Suprapubic skin (tissue), 4 donors: ENCODE measurements around the gene TCERG1L.

ENCODE experiments used
- EP300 ChIP-seq: sonication (generic); formaldehyde crosslinking; IDR thresholded peaks from one replicate; pipeline ENCODE4 v1.6.1; 2017; ENCODE audit warnings: antibody characterized with exemption
- POLR2A ChIP-seq, 2 donors: fragments of 450-650 bp; IDR thresholded peaks; one replicate each; pipeline ENCODE4 v1.6.1; 2017; ENCODE audit warnings: antibody characterized with exemption in 2 of 2, mild to moderate bottlenecking in 2 of 2, moderate library complexity in 2 of 2
- POLR2AphosphoS5 ChIP-seq, 3 donors: sonication (generic); formaldehyde crosslinking; IDR thresholded peaks; one replicate each; pipeline ENCODE4 v1.6.1; 2017; ENCODE audit warnings: antibody characterized with exemption in 3 of 3
- TF ChIP-seq, protein P1 (sequence below), 2 donors: fragments of 200-600 bp in 1 of 2; fragments of 450-650 bp in 1 of 2; sonication (generic) in 1 of 2; IDR thresholded peaks; one replicate each; pipeline ENCODE4 v1.5.1; 2016 to 2019; ENCODE audit warnings: antibody characterized with exemption in 2 of 2, mild to moderate bottlenecking in 1 of 2, moderate library complexity in 1 of 2

DNA sequence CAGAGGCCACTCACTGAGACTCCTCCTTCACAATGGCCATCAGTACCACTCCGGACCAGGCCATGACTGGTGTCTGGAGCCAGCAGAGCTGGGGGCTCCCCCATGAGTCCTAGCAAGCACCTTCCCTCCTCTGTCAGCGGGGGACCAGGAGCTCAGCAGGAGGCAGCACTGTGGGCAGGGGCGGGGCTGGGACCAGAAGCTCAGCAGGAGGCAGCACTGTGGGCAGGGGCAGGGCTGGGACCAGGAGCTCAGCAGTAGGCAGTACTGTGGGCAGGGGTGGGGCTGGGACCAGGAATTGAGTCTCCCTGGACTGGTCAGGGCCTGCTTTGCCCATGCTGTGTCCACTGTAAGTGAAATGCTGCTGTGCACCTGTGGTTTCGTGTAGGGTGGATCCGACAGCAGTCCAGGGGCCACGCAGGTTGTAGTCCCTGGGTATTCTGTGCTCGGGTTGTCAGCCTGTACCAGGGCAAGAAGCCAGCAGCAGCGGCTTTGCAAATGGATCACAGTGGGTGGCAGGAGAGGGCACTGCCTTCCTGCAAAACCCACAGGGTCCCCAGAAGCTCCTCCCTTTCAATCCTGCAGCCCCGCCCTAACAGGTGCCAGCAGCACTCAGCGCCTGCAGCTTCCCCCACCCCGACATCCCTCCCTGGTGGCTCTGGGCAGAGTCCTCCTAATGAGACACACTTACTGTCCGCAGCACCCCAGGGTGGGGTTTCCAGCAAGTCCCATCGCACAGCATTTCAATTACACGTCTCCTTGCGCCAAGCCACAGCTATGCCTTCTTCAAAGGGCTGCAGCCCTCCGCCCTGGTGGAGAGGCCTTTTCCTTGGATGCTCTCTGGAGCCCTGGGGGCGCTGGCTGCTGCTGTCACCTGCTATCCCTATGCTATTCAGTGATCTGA, 220.5 kb downstream of the TCERG1L start:
- TF ChIP-seq, protein P1, sequence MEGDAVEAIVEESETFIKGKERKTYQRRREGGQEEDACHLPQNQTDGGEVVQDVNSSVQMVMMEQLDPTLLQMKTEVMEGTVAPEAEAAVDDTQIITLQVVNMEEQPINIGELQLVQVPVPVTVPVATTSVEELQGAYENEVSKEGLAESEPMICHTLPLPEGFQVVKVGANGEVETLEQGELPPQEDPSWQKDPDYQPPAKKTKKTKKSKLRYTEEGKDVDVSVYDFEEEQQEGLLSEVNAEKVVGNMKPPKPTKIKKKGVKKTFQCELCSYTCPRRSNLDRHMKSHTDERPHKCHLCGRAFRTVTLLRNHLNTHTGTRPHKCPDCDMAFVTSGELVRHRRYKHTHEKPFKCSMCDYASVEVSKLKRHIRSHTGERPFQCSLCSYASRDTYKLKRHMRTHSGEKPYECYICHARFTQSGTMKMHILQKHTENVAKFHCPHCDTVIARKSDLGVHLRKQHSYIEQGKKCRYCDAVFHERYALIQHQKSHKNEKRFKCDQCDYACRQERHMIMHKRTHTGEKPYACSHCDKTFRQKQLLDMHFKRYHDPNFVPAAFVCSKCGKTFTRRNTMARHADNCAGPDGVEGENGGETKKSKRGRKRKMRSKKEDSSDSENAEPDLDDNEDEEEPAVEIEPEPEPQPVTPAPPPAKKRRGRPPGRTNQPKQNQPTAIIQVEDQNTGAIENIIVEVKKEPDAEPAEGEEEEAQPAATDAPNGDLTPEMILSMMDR (IDR thresholded peaks at IDR 0.05): no peak
- TF ChIP-seq POLR2A (IDR thresholded peaks at IDR 0.05): no peak
- TF ChIP-seq EP300: no peak
- TF ChIP-seq POLR2AphosphoS5 (IDR thresholded peaks at IDR 0.05): no peak
